GM10266 (cell line): ENCODE measurements around the gene CCDC77.
A peak's percentile ranks its signal among the peaks of the same experiment; 100 is the strongest.
"Not testable (repeated sequence)": the region's sequence is repeated elsewhere in the genome, so short reads cannot be mapped to it uniquely, and the experiment has no call there.

Experiments used
- DNase-seq: peaks from one replicate; pipeline ENCODE4 v3.0.0; 2012; ENCODE audit errors: extremely low spot score
- TF ChIP-seq, protein P1 (sequence below): IDR thresholded peaks from 2 replicates; pipeline ENCODE4 v1.5.1; 2012; ENCODE audit warnings: mild to moderate bottlenecking, low read depth; ENCODE audit not compliant: control insufficient read depth, insufficient read depth; ENCODE audit errors: missing control alignments

Gene CCDC77

DNA sequence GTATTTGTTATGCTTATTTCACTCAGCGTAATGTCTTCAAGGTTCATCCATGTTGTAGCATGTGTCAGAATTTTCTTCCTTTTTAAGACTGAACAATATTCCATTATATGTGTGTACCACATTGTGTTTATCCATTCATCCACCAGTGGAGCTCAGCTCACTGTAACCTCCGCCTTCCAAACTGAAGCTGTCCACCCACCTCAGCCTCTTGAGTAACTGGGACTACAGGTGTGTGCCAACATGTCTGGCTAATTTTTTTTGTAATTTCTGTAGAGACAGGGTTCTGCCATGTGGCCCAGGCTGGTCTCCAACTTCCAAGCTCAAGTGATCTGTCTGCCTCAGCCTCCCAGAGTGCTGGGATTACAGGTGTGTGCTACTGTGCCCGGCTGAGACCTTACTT is 21.1 kb downstream of the CCDC77 start:
- DNase-seq: no peak
- TF ChIP-seq, protein P1, sequence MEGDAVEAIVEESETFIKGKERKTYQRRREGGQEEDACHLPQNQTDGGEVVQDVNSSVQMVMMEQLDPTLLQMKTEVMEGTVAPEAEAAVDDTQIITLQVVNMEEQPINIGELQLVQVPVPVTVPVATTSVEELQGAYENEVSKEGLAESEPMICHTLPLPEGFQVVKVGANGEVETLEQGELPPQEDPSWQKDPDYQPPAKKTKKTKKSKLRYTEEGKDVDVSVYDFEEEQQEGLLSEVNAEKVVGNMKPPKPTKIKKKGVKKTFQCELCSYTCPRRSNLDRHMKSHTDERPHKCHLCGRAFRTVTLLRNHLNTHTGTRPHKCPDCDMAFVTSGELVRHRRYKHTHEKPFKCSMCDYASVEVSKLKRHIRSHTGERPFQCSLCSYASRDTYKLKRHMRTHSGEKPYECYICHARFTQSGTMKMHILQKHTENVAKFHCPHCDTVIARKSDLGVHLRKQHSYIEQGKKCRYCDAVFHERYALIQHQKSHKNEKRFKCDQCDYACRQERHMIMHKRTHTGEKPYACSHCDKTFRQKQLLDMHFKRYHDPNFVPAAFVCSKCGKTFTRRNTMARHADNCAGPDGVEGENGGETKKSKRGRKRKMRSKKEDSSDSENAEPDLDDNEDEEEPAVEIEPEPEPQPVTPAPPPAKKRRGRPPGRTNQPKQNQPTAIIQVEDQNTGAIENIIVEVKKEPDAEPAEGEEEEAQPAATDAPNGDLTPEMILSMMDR: no peak

DNA sequence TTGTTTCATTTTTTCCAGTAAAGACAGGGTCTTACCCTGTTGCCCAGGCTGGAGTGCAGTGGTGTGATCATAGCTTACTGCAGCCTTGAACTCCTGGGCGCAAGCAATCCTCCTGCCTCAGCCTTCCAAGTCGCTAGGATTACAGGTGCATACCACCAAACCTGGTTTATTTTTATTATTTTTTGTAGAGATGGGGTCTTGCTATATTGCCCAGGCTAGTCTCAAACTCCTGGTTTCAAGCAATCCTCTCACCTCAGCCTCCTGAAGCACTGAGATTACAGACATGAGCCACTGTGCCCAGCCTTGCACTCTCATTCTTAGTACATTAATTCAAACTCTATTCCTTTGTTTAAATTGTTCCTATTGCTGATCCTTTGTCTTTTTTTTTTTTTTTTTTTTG is 34.3 kb downstream of the CCDC77 start:
- DNase-seq: not testable (repeated sequence)

DNA sequence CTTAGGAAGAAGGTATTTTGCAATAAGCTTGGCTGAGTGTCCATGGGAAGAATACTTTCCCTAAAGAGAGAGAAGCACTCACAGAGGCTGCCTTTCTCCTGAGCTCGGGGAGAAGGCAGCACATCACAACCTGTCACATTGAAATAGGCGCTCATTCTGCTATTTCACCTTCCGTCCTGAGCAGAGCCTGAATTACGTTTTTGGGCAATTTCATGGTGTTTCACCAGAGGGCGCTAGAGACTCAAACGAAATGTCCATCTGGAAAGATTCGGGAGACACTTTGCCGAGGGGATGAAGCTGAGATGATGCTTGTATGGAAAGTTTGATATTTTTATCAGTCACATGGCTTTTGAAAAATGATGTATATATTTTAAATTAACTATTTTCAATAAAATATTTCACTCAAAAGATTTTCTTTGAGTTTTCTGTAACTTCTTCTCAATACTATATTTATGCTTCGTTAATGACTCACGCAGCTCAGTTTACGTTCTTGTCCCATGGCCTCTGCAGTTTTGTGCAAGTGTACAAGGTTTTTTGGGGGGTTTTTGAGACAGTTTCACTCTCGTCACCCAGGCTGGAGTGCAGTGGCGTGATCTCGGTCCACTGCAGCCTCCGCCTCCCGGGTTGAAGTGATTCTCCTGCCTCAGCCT is 40.9 kb downstream of the CCDC77 start:
- no peak for DNase-seq
- TF ChIP-seq, protein P1: peak; percentile 66

DNA sequence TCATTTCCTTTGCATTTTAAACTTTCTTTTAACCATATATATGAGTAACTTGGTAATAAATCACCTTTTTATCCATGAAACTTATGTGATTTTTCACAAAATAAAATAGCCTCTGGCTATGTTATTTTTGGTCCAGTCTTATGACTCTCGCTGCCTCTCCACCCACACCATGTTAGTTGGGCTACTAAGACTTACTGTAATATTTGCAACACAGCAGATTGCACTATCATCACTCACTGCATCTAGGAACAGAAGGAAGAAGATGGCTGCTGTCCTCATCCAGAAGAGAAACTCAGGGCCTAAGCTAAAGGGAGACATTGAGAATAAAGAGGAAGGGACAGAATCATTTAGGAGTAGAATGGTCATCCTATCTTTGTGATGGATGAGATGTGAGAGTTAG is 45.7 kb downstream of the CCDC77 start:
- no peak for DNase-seq
- TF ChIP-seq, protein P1: no peak

DNA sequence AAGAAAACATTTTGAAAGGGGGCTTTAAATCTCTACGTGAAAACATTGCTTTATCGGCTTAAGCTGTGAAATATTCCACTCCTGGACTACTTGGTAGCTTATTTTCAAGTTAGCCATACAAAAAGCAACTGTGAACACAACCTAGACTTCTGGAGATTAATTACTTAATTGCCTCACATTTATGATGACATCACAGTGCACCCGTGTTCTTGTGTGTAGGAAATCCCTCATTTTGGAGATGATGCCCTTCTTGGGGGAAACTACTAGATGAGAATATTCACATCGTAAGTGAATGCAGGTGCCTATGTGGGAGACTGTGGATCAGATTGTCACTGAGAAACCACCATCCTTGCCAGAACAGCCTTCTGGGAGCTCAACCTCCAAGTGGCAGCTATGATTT is 47.8 kb downstream of the CCDC77 start:
- TF ChIP-seq, protein P1: no peak
- DNase-seq: no peak

DNA sequence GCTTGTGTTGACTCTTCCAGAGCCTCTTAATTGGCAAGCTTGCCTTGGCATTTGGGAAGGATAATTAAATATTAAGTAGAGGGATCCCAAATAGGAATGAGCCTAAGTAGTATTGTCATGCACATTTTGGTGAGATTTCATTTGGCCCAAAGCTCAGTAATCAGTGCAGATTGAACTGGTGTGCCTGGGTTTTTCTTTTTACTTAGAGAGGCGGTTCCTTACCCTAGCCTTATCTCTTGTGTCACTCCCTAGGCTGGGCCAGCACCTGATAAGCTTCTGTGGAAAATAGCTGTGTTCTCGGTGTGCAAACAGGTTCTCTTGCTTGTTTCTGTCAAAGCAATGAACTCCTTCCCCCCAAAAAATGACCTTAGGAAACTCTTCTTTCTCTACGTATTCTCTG is 49.0 kb downstream of the CCDC77 start:
- TF ChIP-seq, protein P1: no peak
- DNase-seq: no peak

DNA sequence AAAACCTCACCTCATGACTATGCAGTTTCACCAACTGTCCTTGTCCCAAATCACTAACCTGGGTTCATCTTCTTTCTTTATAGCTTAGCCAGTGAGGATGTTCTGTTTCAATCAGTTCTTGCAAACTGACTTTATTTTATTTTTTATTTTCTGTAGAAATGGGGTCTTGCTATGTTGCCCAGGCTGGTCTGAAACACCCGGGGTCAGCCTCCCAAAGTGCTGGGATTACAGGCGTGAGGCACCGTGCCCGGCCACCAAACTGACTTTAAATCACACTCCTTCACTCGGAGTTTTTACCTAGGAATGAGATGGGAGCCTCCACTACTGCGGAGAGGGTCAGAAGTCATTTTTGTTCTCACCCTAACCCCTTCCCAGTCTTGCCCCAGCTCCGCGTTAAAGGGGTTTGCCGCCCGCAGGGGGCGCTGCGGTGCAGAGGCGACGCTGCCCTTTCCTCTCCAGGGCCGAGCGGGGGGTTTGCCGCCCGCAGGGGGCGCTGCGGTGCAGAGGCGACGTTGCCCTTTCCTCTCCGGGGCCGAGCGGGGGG is 51.3 kb downstream of the CCDC77 start:
- TF ChIP-seq, protein P1: peak; percentile 56
- peak; percentile 76 for DNase-seq

DNA sequence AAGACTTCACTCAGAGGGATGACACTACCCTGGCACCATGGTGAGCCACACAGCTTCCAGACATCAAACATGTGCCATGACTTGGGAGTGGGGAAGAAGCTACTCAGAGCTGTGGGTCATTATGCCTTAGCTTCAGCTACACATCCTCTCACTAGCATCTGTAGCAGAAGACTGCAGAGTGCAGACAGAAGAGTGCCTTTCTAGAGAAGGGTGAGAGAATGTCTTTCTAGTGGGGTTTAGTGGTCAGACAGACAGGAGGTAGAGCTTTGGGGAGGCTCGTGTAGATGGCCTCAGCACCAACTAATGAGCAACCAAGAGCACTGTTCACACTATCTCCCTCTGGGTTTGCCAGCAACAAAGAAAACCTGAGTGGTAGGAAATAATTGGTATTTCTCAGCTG is 53.4 kb downstream of the CCDC77 start:
- DNase-seq: no peak
- TF ChIP-seq, protein P1: no peak
